GM23248 (cell line): Measurements from ENCODE around the gene SERPINA10. TPM values are rescaled to one million over a fixed set of nuclear protein-coding genes. Genes with fewer than 3 reads are reported as not detected.

Experiments used
- DNase-seq: peaks from one replicate; pipeline ENCODE4 v3.0.0-alpha.2; 2015
- H2AFZ ChIP-seq: fragments of 200-600 bp; sonication (generic); 2 replicates; pipeline ENCODE4 v1.6.1; 2016; ENCODE audit warnings: antibody characterized with exemption
- H3F3A ChIP-seq: fragments of 200-600 bp; sonication (generic); 2 replicates; pipeline ENCODE4 v1.6.1; 2016; ENCODE audit warnings: mild to moderate bottlenecking, antibody characterized with exemption, mixed run types; ENCODE audit not compliant: insufficient read depth
- H3K27ac ChIP-seq: fragments of 200-600 bp; sonication (generic); 2 replicates; pipeline ENCODE4 v1.5.1; 2016; ENCODE audit warnings: mild to moderate bottlenecking
- H3K27me3 ChIP-seq: fragments of 200-600 bp; sonication (generic); replicated peaks from 2 replicates; pipeline ENCODE4 v1.6.1; 2016; ENCODE audit warnings: mild to moderate bottlenecking; ENCODE audit not compliant: insufficient read depth
- H3K36me3 ChIP-seq: fragments of 200-600 bp; sonication (generic); 2 replicates; pipeline ENCODE4 v1.6.1; 2016; ENCODE audit warnings: low read depth, mild to moderate bottlenecking
- H3K4me1 ChIP-seq: fragments of 200-600 bp; sonication (generic); 2 replicates; pipeline ENCODE4 v1.6.1; 2016; ENCODE audit warnings: mild to moderate bottlenecking; ENCODE audit not compliant: insufficient read depth
- H3K4me2 ChIP-seq: fragments of 200-600 bp; sonication (generic); one replicate; pipeline ENCODE4 v1.6.1; 2016; ENCODE audit warnings: mild to moderate bottlenecking; ENCODE audit not compliant: unreplicated experiment
- H3K4me3 ChIP-seq: fragments of 200-600 bp; sonication (generic); 2 replicates; pipeline ENCODE4 v1.5.1; 2016; ENCODE audit warnings: mild to moderate bottlenecking
- H3K79me2 ChIP-seq: fragments of 200-600 bp; sonication (generic); 2 replicates; pipeline ENCODE4 v1.6.1; 2016; ENCODE audit warnings: mild to moderate bottlenecking; ENCODE audit not compliant: insufficient read depth
- H3K9ac ChIP-seq: fragments of 200-600 bp; sonication (generic); 2 replicates; pipeline ENCODE4 v1.6.1; 2016; ENCODE audit warnings: mild to moderate bottlenecking
- H3K9me2 ChIP-seq: fragments of 200-600 bp; sonication (generic); 2 replicates; pipeline ENCODE4 v1.6.1; 2016; ENCODE audit warnings: mixed run types, mild to moderate bottlenecking, moderate library complexity; ENCODE audit not compliant: insufficient read depth
- H3K9me3 ChIP-seq: fragments of 200-600 bp; sonication (generic); one replicate; pipeline ENCODE4 v1.6.1; 2017; ENCODE audit warnings: low read depth
- H4K20me1 ChIP-seq: fragments of 200-600 bp; sonication (generic); 2 replicates; pipeline ENCODE4 v1.6.0; 2016; ENCODE audit not compliant: insufficient read depth
- EZH2 ChIP-seq: fragments of 200-600 bp; sonication (generic); IDR thresholded peaks from 2 replicates; pipeline ENCODE4 v1.6.1; 2018; ENCODE audit warnings: antibody characterized with exemption, mild to moderate bottlenecking; ENCODE audit not compliant: insufficient read depth, poor library complexity, severe bottlenecking
- EZH2phosphoT487 ChIP-seq: fragments of 200-600 bp; sonication (generic); IDR thresholded peaks from 2 replicates; pipeline ENCODE4 v1.6.1; 2018; ENCODE audit warnings: antibody characterized with exemption, moderate library complexity, mild to moderate bottlenecking, low read depth; ENCODE audit not compliant: insufficient read depth
- WGBS, 2 experiments: methylation state at CpG; one replicate each; pipeline ENCODE4 v1.1.6; 2015 to 2017; ENCODE audit warnings: low lambda C conversion rate in 2 of 2, low coverage in 1 of 2; ENCODE audit errors: missing lambda C conversion rate in 2 of 2; 5-methylcytosine and 5-hydroxymethylcytosine counted together
- in situ Hi-C: fragments of 300-500 bp; cut with MboI; formaldehyde crosslinking; loops from 2 replicates; pipeline ENCODE4 v1.15.0; 2020
- polyA plus RNA-seq: library from polyadenylated mRNA; unstranded; fragments of >200 nt; fragmentation: Nextera tagmentation; extraction: Ambion mirVana; gene quantifications from 2 replicates; pipeline ENCODE4 v1.2.1, GENCODE V29; 2016
- total RNA-seq: library from RNA; depleted of rRNA; stranded (reverse); fragments of >200 nt; shearing (Covaris generic); gene quantifications from 2 replicates; pipeline ENCODE4 v1.2.3, GENCODE V29; 2014

The SERPINA10 gene
- total and polyA plus RNA-seq, 2 experiments from 2014 or later: not detected

DNA sequence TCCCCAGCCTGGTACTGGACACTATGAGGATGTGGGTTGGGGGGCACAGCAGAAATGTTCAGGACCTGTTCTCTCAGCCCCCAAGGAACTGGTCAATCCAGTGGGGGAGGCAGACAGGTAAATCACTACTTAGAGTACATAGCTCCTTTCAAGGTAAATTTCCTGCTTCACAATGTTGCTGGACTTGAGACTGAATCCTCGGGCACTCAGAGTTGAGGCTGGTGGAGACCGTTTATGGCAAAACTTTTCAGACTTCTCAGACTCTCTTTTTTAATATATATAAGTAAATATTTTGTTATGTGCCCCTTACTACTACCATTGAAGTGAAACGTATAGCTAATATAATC, 483 bp upstream of the SERPINA10 start:
- no peaks in the 10 kb centered on the region for H3K4me1 ChIP-seq
- WGBS, 2 experiments: 47 to 49% methylated on average over 3 of the region's 3 CpGs
- H3K4me3 ChIP-seq: no peak overlapping the region

DNA sequence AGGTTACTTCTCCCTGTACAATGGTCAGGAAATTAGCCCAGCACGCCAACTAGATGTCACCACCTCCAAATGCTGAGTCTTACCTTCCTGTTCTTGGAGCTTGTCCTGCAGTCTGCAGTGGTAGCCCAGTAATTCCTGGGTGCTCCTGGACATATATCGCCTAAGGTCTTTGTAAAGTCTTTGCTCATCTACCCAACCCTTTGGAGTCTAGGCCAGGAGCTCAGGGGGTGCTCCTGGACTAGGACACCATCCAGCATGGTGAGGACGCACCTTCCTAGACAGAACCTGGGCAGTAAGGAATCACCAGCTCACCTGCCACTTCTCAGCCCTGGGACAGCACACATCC, 569 bp downstream of the SERPINA10 start:
- H3K27me3 ChIP-seq: no peaks in the 10 kb centered on the region
- no peaks in the 10 kb centered on the region for H3K79me2 ChIP-seq
- in situ Hi-C loops: no loop called here
- H3K9ac ChIP-seq: no peak overlapping the region
- H3K4me3 ChIP-seq: no peak overlapping the region
- TF ChIP-seq EZH2: no peak
- no peak for TF ChIP-seq EZH2phosphoT487
- DNase-seq: no peak
- H4K20me1 ChIP-seq: no peaks in the 10 kb centered on the region
- 61 to 63% methylated on average over 3 of the region's 3 CpGs for WGBS, 2 experiments
- H3K4me1 ChIP-seq: no peaks in the 10 kb centered on the region
- no peaks in the 10 kb centered on the region for H3K36me3 ChIP-seq
- H3K9me3 ChIP-seq: no peaks in the 10 kb centered on the region
- H3K9me2 ChIP-seq: no peaks in the 10 kb centered on the region
- H3F3A ChIP-seq: no peaks in the 10 kb centered on the region
- H2AFZ ChIP-seq: no peak overlapping the region
- no peak overlapping the region for H3K4me2 ChIP-seq
- H3K27ac ChIP-seq: no peak overlapping the region

More for the DNA sequence above, 483 bp upstream of the SERPINA10 start:
- DNase-seq: no peak
- Histone ChIP-seq H3K79me2 (no peaks in the 10 kb centered on the region), H3F3A (no peaks in the 10 kb centered on the region), H2AFZ (no peak overlapping the region), H3K27me3 (no peaks in the 10 kb centered on the region), H4K20me1 (no peaks in the 10 kb centered on the region), H3K27ac (no peak overlapping the region), H3K9me2 (no peaks in the 10 kb centered on the region), H3K9ac (no peak overlapping the region), H3K9me3 (no peaks in the 10 kb centered on the region), H3K36me3 (no peaks in the 10 kb centered on the region), H3K4me2 (no peak overlapping the region)
- in situ Hi-C loops: no loop called here
- no peak for TF ChIP-seq EZH2
- TF ChIP-seq EZH2phosphoT487: no peak

- Histone ChIP-seq H3K9me3 (no peaks in the 10 kb centered on the region), H3K9me2 (no peaks in the 10 kb centered on the region), H3F3A (no peaks in the 10 kb centered on the region), H3K4me2 (no peak overlapping the region), H3K27me3 (no peaks in the 10 kb centered on the region), H3K79me2 (no peaks in the 10 kb centered on the region), H3K27ac (no peak overlapping the region), H3K4me3 (no peak overlapping the region), H2AFZ (no peak overlapping the region), H3K36me3 (no peaks in the 10 kb centered on the region), H3K9ac (no peak overlapping the region), H3K4me1 (no peaks in the 10 kb centered on the region), H4K20me1 (no peaks in the 10 kb centered on the region)
- DNase-seq: no peak
- no peak for TF ChIP-seq EZH2
- no peak for TF ChIP-seq EZH2phosphoT487
- 70 to 73% methylated on average over 14 to 15 of the region's 15 CpGs for WGBS, 2 experiments
- in situ Hi-C loops: no loop called here
Observed at GRCh38 chr14:94291906-94292525, 1.1 kb downstream of the SERPINA10 start.

DNA sequence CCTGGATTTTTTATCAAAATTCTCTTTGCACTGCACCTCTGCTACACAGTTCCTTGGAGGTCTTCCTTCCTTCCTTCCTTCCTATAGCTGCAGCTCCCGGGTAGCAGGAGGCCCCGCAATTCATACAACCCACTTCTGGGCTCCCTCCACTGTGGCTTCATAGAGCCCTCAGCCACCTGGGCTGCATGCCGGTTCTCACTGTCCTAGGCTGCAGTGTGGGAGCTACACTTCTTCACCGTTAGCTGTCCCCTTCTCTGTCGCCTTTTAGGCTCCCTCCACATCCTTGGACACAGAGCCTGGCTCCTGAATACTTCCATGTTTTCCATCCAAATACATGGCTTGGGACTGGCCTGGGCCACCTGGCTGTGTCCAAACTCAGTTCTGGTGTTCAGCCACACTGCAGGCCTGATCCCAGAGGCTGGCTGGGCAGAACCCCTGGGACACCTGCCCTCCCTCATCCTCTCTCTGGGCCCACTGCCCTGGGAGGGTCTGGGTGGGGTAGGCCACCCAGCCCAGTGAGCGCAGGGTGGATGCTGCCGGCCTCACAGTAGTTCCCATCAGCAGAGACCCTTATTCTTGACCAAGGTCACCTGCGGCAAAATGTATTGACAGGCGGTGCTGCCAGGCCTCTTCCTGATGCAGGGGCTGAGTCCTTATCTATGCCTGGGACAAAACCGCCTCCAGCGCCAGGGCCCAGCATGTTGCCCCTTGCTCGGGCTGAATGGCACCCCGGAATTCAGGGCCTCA, 1.7 kb downstream of the SERPINA10 start:
- no peak overlapping the region for H3K27ac ChIP-seq
- H3K9ac ChIP-seq: no peak overlapping the region
- in situ Hi-C loops: no loop called here
- H3K4me1 ChIP-seq: no peaks in the 10 kb centered on the region
- no peaks in the 10 kb centered on the region for H3K79me2 ChIP-seq
- H3K9me2 ChIP-seq: no peaks in the 10 kb centered on the region
- TF ChIP-seq EZH2 (no peak), EZH2phosphoT487 (no peak)
- no peaks in the 10 kb centered on the region for H3F3A ChIP-seq
- H3K9me3 ChIP-seq: no peaks in the 10 kb centered on the region
- H3K4me2 ChIP-seq: no peak overlapping the region
- 71 to 72% methylated on average over 13 of the region's 13 CpGs for WGBS, 2 experiments
- no peak overlapping the region for H2AFZ ChIP-seq
- H3K36me3 ChIP-seq: no peaks in the 10 kb centered on the region
- no peak for DNase-seq
- no peak overlapping the region for H3K4me3 ChIP-seq
- no peaks in the 10 kb centered on the region for H4K20me1 ChIP-seq
- H3K27me3 ChIP-seq: no peaks in the 10 kb centered on the region

DNA sequence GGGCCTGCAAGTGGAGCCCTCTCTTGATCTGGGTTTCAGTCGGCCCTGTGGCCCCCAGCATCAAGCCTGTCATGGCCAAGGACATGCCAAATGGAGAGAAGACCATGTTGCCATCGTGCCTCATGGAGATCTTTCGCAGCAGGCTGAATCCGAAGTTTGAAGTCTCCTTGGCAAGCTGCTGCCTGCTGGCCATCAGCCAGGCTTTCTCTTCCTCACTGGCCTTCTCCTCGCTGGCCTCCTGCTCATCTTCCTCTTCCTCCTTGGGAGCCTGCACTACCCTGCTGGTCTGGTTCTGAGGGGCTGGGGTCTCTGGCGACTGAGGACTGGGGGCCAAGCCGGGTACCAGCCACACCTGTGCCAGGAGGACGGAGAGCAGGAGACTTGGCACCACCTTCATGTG, 2.9 kb downstream of the SERPINA10 start:
- 61 to 80% methylated on average over 8 of the region's 8 CpGs for WGBS, 2 experiments
- in situ Hi-C loops: no loop called here

More for the DNA sequence above, 2.9 kb downstream of the SERPINA10 start:
- Histone ChIP-seq H3K4me1 (no peaks in the 10 kb centered on the region), H3F3A (no peaks in the 10 kb centered on the region), H3K79me2 (no peaks in the 10 kb centered on the region), H3K36me3 (no peaks in the 10 kb centered on the region), H3K27me3 (no peaks in the 10 kb centered on the region), H2AFZ (no peak overlapping the region), H3K4me3 (no peak overlapping the region), H3K9ac (no peak overlapping the region), H3K27ac (no peak overlapping the region), H3K9me2 (no peaks in the 10 kb centered on the region), H3K4me2 (no peak overlapping the region), H4K20me1 (no peaks in the 10 kb centered on the region), H3K9me3 (no peaks in the 10 kb centered on the region)
- DNase-seq: no peak
- no peak for TF ChIP-seq EZH2phosphoT487
- TF ChIP-seq EZH2: no peak
